Epithelial cell of prostate (primary cell): ENCODE data around the gene LMNA.

ENCODE experiments used
- DNase-seq: peaks from one replicate; pipeline ENCODE4 v3.0.0-alpha.2; 2011; ENCODE audit warnings: low read depth, low spot score
- H3K27ac ChIP-seq: fragments of 450-650 bp; 2 replicates; pipeline ENCODE4 v1.5.1; 2017; ENCODE audit warnings: mild to moderate bottlenecking

Gene LMNA

GRCh38 chr1:156081180-156081916, 33.2 kb upstream of the LMNA start:
- no peak for DNase-seq
- H3K27ac ChIP-seq: no peak overlapping the region

GRCh38 chr1:156081917-156082308, 32.6 kb upstream of the LMNA start:
- DNase-seq: no peak
- H3K27ac ChIP-seq: no peak overlapping the region

DNA sequence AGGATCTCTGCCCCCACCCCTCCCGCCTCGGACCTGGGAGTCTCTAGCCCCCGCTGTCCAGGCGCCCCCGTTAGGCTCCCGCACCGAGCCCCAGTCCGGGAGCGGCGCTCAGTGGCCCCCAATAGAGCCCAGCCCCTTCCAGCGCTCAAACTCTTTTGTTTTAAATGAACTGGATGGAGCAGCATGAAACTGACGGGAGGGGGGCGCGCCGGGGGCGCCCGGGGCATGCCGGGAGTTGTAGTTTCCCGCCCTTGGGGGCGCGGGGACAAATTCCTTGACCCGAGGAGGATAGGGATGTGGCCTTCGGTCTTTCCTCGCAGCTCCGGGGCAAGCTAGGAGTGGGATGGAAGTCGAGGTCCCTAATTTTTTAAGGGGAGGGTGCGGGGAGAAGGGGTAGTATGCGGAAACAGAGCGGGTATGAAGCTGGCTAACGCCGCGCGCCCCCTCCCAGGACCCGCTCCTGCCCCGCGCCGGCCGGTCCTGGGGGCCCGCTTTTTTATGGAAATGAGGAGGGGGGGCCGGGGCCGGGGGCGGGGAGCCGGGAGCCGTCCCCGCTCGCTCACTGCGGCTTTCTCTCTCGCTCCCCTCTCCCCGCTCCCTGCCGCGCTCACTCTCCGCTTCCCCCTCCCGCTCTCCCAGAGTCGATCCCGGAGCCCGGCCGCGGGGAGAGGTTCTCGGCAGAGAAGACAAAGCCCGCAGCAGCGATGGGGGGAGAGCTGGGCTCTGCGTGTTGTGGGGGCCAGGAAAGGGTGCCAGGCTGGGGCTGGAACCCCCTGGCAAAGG, 32.0 kb upstream of the LMNA start, which contains the start of gene MEX3A:
TSS of gene MEX3A (minus strand) at position 157 of the 783 bp plus-strand sequence. CDS start 467 bp downstream, outside the sequence.
- H3K27ac ChIP-seq: no peak within 1 kb of the TSS

GRCh38 chr1:156083800-156084790, 30.4 kb upstream of the LMNA start:
- no peak for DNase-seq
- no peak overlapping the region for H3K27ac ChIP-seq

More for the DNA sequence above, 32.0 kb upstream of the LMNA start, which contains the start of gene MEX3A:
- no peak for DNase-seq

GRCh38 chr1:156086256-156086662, 28.3 kb upstream of the LMNA start:
- H3K27ac ChIP-seq: no peak overlapping the region
- DNase-seq: no peak

GRCh38 chr1:156089704-156090103, 24.8 kb upstream of the LMNA start:
- DNase-seq: no peak
- H3K27ac ChIP-seq: no peak overlapping the region

DNA sequence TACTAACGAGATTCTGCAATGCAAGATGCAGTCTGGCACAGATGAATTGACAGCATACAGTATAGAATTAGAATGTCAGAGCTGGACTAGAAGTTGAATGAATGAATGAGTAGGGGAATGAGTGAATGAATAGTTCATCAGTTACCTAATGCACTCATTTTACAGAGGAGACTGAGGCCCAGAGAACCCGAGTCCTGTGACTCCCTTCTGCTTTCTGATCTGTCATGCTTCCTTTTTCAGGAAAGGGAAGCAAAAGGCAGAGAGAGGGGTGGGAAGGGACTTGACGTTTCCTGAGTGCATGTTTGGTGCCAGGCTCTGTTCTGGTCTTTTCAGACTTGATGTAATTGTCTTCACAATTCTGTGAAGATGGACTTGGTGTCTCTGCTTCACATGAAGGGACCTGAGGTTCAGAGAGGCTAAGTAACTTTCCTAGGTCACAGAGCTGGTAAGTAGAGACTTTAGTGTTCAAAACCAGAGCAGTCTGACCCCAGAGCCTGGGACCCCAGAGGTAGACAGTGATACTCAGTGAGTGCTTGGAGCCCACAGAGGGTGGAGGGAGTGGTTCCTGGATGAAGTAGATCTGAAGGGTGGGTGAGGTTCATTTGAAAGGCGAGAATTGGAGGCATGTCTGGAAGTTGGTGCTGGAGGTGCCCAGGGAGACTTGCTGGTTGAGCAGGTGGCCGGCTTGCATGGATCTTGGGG, 24.2 kb upstream of the LMNA start:
- DNase-seq: no peak

DNA sequence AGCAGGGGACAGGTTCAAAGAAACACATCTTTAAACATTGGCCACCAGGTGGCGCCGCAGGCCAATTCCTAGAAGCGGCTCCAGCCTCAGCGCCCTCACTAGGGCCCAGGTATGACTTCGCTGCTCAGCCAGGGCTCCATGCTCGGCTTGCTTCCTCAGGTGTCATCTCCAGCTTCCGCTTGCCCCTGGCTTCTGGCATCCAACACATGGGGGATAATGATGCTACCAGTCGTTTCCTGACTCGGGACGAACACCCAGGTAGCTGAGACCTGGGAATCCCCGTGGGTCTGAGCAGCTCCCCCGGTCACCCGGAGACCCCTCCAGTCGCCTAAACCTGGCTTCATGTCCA, 23.7 kb upstream of the LMNA start:
- DNase-seq: no peak
- H3K27ac ChIP-seq: no peak overlapping the region

More for the DNA sequence above, 24.2 kb upstream of the LMNA start:
- H3K27ac ChIP-seq: no peak overlapping the region

- DNase-seq: no peak
Measured at GRCh38 chr1:156091610-156092009, 22.9 kb upstream of the LMNA start.

GRCh38 chr1:156095906-156096508, 18.5 kb upstream of the LMNA start:
- H3K27ac ChIP-seq: peak overlapping the region; percentile 64
- no peak for DNase-seq

More at GRCh38 chr1:156091610-156092009, 22.9 kb upstream of the LMNA start:
- no peak overlapping the region for H3K27ac ChIP-seq

GRCh38 chr1:156096640-156097391, 17.7 kb upstream of the LMNA start:
- peak overlapping the region; percentile 64 for H3K27ac ChIP-seq
- DNase-seq: no peak

- no peak overlapping the region for H3K27ac ChIP-seq
Measured at GRCh38 chr1:156097499-156098178, 16.9 kb upstream of the LMNA start.

GRCh38 chr1:156098784-156099183, 15.7 kb upstream of the LMNA start:
- DNase-seq: no peak
- H3K27ac ChIP-seq: no peak overlapping the region

More at GRCh38 chr1:156097499-156098178, 16.9 kb upstream of the LMNA start:
- DNase-seq: no peak

DNA sequence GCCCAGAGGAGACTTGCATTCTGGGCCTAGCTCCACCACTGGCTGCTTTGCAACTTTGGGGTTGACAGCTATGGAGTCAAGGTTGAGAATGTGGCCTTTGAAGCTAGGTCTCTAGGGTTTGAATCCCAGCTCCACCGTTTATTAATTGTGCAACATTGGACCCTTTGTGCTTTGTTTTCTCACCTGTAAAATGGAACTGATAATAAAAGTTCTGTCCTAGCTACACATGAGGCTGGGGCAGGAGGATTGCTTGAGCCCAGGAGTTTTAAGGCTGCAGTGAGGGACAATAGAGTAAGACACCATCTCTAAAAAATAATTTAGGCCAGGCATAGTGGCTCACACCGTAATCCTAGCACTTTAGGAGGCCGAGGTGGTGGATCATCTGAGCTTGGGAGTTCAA, 15.2 kb upstream of the LMNA start:
- H3K27ac ChIP-seq: no peak overlapping the region
- DNase-seq: no peak

DNA sequence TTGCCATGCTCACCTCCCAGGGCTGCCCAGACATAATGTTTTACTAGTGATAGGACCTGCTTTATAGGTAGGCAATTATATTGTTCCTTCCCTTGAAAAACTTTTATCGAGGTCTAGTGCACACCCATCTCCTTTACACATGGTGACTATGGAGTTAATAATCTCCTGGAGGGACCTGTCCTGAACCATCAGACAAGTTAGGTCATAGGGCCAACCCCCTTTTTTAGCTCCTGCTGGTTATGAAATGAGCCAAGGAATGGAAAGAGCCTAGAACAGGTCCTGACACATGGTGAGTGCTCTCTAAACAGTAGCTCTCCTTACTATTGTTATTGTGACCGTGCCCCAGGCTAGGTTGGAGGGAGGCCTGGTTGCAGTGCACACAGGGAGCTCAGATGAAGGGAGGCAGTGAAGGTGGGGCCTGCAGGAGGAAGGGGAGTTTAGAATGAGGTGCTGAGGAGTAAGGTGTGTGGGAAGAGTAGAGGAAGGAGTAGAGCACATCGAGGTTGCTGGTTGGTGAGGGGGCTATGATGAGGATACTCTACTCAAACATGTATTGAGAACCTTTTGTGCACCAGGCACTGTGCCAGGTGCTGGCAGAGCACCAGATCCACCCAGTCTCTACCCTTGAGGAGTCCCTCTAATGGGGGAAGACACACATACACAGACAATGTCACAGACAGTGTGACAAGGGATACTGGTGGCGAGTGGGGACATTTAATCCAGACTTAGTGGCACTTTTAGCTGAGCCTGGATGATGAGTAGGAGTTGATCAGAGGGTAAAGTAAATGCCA, 14.1 kb upstream of the LMNA start:
- no peak for DNase-seq

DNA sequence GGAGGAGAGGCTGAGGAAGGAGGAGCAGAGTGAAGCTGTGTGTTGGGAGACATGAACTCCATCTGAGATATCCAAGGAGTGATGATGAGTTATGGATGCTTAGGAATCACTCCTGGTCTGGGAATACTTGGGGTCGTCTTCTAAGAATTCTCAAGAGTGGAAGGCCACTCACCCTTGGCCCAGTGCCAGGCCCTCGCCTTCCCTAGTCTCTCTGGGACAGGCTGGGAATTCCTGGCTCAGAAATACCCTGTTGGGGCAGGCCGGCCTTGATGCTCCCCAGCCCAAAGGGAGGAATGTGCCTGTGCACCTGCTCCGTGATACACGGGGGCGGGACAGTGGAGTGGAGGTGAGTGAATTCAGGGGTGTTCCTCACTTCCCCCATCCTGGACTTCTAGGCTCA, 12.6 kb upstream of the LMNA start:
- H3K27ac ChIP-seq: no peak overlapping the region

More for the DNA sequence above, 14.1 kb upstream of the LMNA start:
- peak overlapping the region; percentile 28 for H3K27ac ChIP-seq

More for the DNA sequence above, 12.6 kb upstream of the LMNA start:
- no peak for DNase-seq
